ENCODE data around the gene KRTAP4-16. TPM values are rescaled to one million over a fixed set of nuclear protein-coding genes. Genes with fewer than 3 reads are reported as not detected.
A peak's percentile ranks its signal among the peaks of the same experiment; 100 is the strongest.

The KRTAP4-16 gene
- total and polyA plus RNA-seq, 2 donors (not counting 1 experiment from before 2014, with no cell fraction given), result not detected

DNA sequence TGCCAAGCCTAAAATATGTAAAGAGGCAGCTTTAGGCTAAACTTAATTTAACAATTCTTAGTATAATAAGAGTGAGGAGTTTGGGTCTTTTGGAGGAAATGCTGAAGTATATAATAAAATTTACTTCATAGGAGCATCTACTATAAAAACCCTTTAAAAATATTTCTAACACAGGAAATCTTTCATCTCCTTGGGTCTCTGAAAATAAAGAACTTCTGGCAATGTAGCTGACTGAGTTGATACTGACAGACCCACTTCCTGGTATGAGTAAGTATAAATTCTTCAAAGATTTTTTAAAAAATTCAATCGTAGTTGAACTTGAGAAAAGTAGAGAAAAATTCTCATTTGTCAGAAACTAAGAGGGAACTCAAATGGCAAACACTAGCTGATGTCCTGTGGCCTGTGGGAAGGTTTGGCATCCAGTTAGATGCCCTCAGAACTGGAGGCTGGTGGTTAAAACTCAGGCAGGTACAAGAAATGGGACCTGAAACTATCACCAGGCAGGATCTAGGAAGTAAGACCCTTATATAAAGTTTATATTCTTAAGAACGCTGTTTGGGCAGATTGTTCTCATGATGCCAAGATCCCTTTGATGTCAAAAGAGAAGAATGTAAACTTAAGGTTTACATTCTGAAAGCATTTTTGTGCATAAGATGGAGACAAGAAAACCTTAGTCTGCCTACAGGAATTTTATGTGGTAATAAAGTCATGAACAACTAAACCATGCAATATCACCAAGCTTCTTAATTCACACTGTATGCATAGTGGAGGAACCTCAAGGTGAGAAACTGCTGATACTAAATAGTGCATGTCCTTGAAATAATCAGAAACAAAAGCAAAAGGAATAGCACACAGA is 32.1 kb upstream of the KRTAP4-16 start:
- H3K36me3 ChIP-seq (replicated peaks in 1 of 2; ENCODE audit: control extremely low read depth in 1 of 2, control insufficient read depth in 1 of 2, extremely low read depth in 1 of 2, insufficient read depth in 2 of 2, low read length in 1 of 2), result no peaks in the 10 kb centered on the region
- DNase-seq (no peak), ATAC-seq (ENCODE audit: low read depth) (no peak)
- H3K9me3 ChIP-seq (ENCODE audit: control extremely low read depth in 1 of 3, control insufficient read depth in 2 of 3, insufficient read depth in 1 of 3, low read length in 2 of 3), result peaks cover 0 to 2% (median 1%) of the 10 kb centered on the region in 3 donors
- ChIA-PET POLR2A (no interaction called here), CTCF (no interaction called here)
- H2AFZ ChIP-seq (ENCODE audit: insufficient read depth, low read depth, low read length, poor library complexity, severe bottlenecking), result peak overlapping the region; percentile 8
- no peak overlapping the region for H3K9ac ChIP-seq (ENCODE audit: low read length)
- H3K4me2 ChIP-seq (replicated peaks; ENCODE audit: low read depth, low read length, poor library complexity, severe bottlenecking), result peak overlapping the region; percentile 18
- intact Hi-C loops (cut with micrococcal nuclease), result no loop called here
- Mint-ChIP-seq H3K4me3 (no peak overlapping the region), H3K27me3 (peaks cover 9% of the 10 kb centered on the region), H3K9me3 (ENCODE audit: insufficient read depth) (peaks cover 3% of the 10 kb centered on the region), H3K4me1 (peaks cover 5% of the 10 kb centered on the region), H3K27ac (no peak overlapping the region)
- no peaks in the 10 kb centered on the region for H4K20me1 ChIP-seq (ENCODE audit: control insufficient read depth, insufficient read depth, low read length, poor library complexity, severe bottlenecking)
- TF ChIP-seq EZH2 (IDR thresholded peaks at IDR 0.05; ENCODE audit: borderline replicate concordance, insufficient read depth, low read depth, low read length, poor library complexity, severe bottlenecking), result no peak
- TF ChIP-seq, protein P1, sequence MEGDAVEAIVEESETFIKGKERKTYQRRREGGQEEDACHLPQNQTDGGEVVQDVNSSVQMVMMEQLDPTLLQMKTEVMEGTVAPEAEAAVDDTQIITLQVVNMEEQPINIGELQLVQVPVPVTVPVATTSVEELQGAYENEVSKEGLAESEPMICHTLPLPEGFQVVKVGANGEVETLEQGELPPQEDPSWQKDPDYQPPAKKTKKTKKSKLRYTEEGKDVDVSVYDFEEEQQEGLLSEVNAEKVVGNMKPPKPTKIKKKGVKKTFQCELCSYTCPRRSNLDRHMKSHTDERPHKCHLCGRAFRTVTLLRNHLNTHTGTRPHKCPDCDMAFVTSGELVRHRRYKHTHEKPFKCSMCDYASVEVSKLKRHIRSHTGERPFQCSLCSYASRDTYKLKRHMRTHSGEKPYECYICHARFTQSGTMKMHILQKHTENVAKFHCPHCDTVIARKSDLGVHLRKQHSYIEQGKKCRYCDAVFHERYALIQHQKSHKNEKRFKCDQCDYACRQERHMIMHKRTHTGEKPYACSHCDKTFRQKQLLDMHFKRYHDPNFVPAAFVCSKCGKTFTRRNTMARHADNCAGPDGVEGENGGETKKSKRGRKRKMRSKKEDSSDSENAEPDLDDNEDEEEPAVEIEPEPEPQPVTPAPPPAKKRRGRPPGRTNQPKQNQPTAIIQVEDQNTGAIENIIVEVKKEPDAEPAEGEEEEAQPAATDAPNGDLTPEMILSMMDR (IDR thresholded peaks at IDR 0.05), result no peak
- no peak overlapping the region for H3K27ac ChIP-seq (ENCODE audit: low read length in 2 of 2)
- H3K4me1 ChIP-seq (ENCODE audit: control insufficient read depth in 2 of 2, insufficient read depth in 2 of 2, low read length in 2 of 2), result peaks cover 9 to 15% of the 10 kb centered on the region in 2 donors
- no peaks in the 10 kb centered on the region for H3K27me3 ChIP-seq (replicated peaks in 1 of 4; ENCODE audit: control extremely low read depth in 1 of 4, control insufficient read depth in 3 of 4, insufficient read depth in 4 of 4, low read length in 3 of 4)
- H3K4me3 ChIP-seq (ENCODE audit: control extremely low read depth in 1 of 5, extremely low read depth in 1 of 5, insufficient read depth in 1 of 5, low read depth in 2 of 5, low read length in 4 of 5), result no peak overlapping the region
- no peaks in the 10 kb centered on the region for H3K79me2 ChIP-seq (ENCODE audit: control insufficient read depth, insufficient read depth, low read length)
- no CpG with 5 or more reads among the region's 2 CpGs for WGBS (ENCODE audit: insufficient coverage)

DNA sequence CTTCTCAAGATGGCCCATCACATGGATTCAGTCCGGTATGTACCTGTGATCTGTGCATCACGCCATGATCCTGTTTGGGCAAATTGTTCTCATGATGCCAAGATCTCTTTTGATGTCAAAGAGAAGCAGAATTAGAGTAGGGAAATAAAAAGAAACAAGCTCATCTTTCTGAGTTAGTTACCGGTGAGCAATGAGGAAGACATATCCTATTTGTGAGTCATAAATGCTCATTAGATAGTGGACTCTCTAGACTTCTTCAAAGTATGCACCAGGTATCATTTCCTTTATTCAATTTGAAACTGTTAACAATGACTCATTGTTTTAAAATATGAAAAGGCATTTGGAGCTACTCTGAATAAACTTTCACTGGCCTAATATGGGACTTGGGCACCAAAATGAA is 30.0 kb upstream of the KRTAP4-16 start:
- Mint-ChIP-seq H3K4me3 (no peak overlapping the region), H3K4me1 (peaks cover 5% of the 10 kb centered on the region), H3K27me3 (no peaks in the 10 kb centered on the region), H3K27ac (no peak overlapping the region), H3K9me3 (ENCODE audit: insufficient read depth) (peaks cover 1% of the 10 kb centered on the region)
- Histone ChIP-seq H4K20me1 (ENCODE audit: control insufficient read depth, insufficient read depth, low read length, poor library complexity, severe bottlenecking) (no peaks in the 10 kb centered on the region), H3K4me3 (ENCODE audit: control extremely low read depth in 1 of 5, extremely low read depth in 1 of 5, insufficient read depth in 1 of 5, low read depth in 2 of 5, low read length in 4 of 5) (no peak overlapping the region), H3K4me1 (ENCODE audit: control insufficient read depth in 2 of 2, insufficient read depth in 2 of 2, low read length in 2 of 2) (peaks cover 9 to 15% of the 10 kb centered on the region in 2 donors), H3K27ac (ENCODE audit: low read length in 2 of 2) (no peak overlapping the region), H3K27me3 (replicated peaks in 1 of 4; ENCODE audit: control extremely low read depth in 1 of 4, control insufficient read depth in 3 of 4, insufficient read depth in 4 of 4, low read length in 3 of 4) (no peaks in the 10 kb centered on the region), H2AFZ (ENCODE audit: insufficient read depth, low read depth, low read length, poor library complexity, severe bottlenecking) (no peak overlapping the region), H3K79me2 (ENCODE audit: control insufficient read depth, insufficient read depth, low read length) (no peaks in the 10 kb centered on the region), H3K9ac (ENCODE audit: low read length) (no peak overlapping the region), H3K4me2 (replicated peaks; ENCODE audit: low read depth, low read length, poor library complexity, severe bottlenecking) (no peak overlapping the region), H3K9me3 (ENCODE audit: control extremely low read depth in 1 of 3, control insufficient read depth in 2 of 3, insufficient read depth in 1 of 3, low read length in 2 of 3) (no peaks in the 10 kb centered on the region), H3K36me3 (replicated peaks in 1 of 2; ENCODE audit: control extremely low read depth in 1 of 2, control insufficient read depth in 1 of 2, extremely low read depth in 1 of 2, insufficient read depth in 2 of 2, low read length in 1 of 2) (no peaks in the 10 kb centered on the region)
- intact Hi-C loops (cut with micrococcal nuclease), result no loop called here
- CTCF ChIA-PET, result no interaction called here
- no peak for DNase-seq
- WGBS (ENCODE audit: insufficient coverage), result 100% methylated on average over 2 of the region's 3 CpGs
- POLR2A ChIA-PET, result no interaction called here
- TF ChIP-seq, protein P1 (IDR thresholded peaks at IDR 0.05), result no peak
- TF ChIP-seq EZH2 (IDR thresholded peaks at IDR 0.05; ENCODE audit: borderline replicate concordance, insufficient read depth, low read depth, low read length, poor library complexity, severe bottlenecking), result no peak
- no peak for ATAC-seq (ENCODE audit: low read depth)

Data from B cell (primary cell).